ENCODE results near the gene SPG11.

SPG11 gene

GRCh38 chr15:44519537-44519936 is 143.9 kb downstream of the SPG11 start:
- Histone ChIP-seq H3K27ac (ENCODE audit: low read depth, low read length, severe bottlenecking) (no peak overlapping the region), H3K4me1 (ENCODE audit: control insufficient read depth, insufficient read depth, low read length, poor library complexity, severe bottlenecking) (no peaks in the 10 kb centered on the region), H3K4me3 (ENCODE audit: extremely low read depth, insufficient read depth, low read length, poor library complexity, severe bottlenecking) (no peak overlapping the region), H3K9me3 (ENCODE audit: control insufficient read depth, low read length) (no peaks in the 10 kb centered on the region), H3K36me3 (ENCODE audit: control insufficient read depth, insufficient read depth, low read length) (peaks cover 49% of the 10 kb centered on the region)
- WGBS, 2 experiments (ENCODE audit: insufficient coverage in 2 of 2), result 92 to 96% methylated on average over 4 of the region's 6 CpGs

DNA sequence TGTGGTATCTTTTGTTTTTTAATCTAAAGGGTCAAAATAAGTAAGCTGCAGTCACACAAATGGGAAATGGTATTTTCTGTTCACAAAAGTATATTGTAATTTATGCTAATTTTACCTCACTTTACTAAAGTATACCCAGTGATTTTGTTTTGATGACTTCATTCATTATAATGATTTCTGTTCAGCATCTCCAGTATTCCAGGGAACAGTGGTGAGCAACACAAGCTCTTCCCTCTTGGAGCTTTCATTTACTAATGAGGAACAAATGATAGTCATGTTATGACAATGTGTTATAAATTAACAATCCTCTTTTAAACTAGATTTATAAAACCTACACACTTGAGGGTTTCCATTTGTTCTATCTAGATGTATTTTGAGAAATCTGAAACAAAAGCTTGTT is 147.0 kb downstream of the SPG11 start:
- Histone ChIP-seq H3K4me1 (ENCODE audit: control insufficient read depth, insufficient read depth, low read length, poor library complexity, severe bottlenecking) (no peaks in the 10 kb centered on the region), H3K9me3 (ENCODE audit: control insufficient read depth, low read length) (no peaks in the 10 kb centered on the region), H3K36me3 (ENCODE audit: control insufficient read depth, insufficient read depth, low read length) (peaks cover 31% of the 10 kb centered on the region), H3K4me3 (ENCODE audit: extremely low read depth, insufficient read depth, low read length, poor library complexity, severe bottlenecking) (no peak overlapping the region), H3K27ac (ENCODE audit: low read depth, low read length, severe bottlenecking) (no peak overlapping the region)

All from mesodermal cell (in vitro differentiated cells).